Activated T-cell treated with anti-CD3 and anti-CD28 coated beads for 4 hours (primary cell): ENCODE data around the gene TOGARAM2.

Experiments used
- DNase-seq: peaks from one replicate; pipeline ENCODE4 v3.0.0-alpha.2; 2020

Gene TOGARAM2

GRCh38 chr2:29024882-29025430 lies 43.9 kb downstream of the TOGARAM2 start:
- no peak for DNase-seq

GRCh38 chr2:29025711-29026110 lies 44.6 kb downstream of the TOGARAM2 start:
- no peak for DNase-seq

GRCh38 chr2:29031046-29031445 lies 49.9 kb downstream of the TOGARAM2 start:
- DNase-seq: no peak

- DNase-seq: no peak
Observed at GRCh38 chr2:29032189-29032588, 51.1 kb downstream of the TOGARAM2 start.

GRCh38 chr2:29033172-29033571 lies 52.1 kb downstream of the TOGARAM2 start:
- DNase-seq: no peak

- DNase-seq: no peak
Observed at GRCh38 chr2:29033656-29034055, 52.6 kb downstream of the TOGARAM2 start.

GRCh38 chr2:29035016-29035745 lies 54.1 kb downstream of the TOGARAM2 start:
- DNase-seq: no peak

GRCh38 chr2:29039718-29040480 lies 58.8 kb downstream of the TOGARAM2 start:
- DNase-seq: no peak

GRCh38 chr2:29040552-29040951 lies 59.5 kb downstream of the TOGARAM2 start:
- no peak for DNase-seq

- DNase-seq: no peak
Observed at GRCh38 chr2:29041161-29041660, 60.1 kb downstream of the TOGARAM2 start.

GRCh38 chr2:29042561-29043075 lies 61.5 kb downstream of the TOGARAM2 start:
- DNase-seq: no peak

GRCh38 chr2:29044459-29044858 lies 63.4 kb downstream of the TOGARAM2 start:
- no peak for DNase-seq

GRCh38 chr2:29046321-29046720 lies 65.2 kb downstream of the TOGARAM2 start:
- no peak for DNase-seq

- DNase-seq: no peak
Observed at GRCh38 chr2:29047083-29047845, 66.2 kb downstream of the TOGARAM2 start.

- DNase-seq: no peak
Observed at GRCh38 chr2:29050591-29050990, 69.5 kb downstream of the TOGARAM2 start.

GRCh38 chr2:29051730-29052129 lies 70.6 kb downstream of the TOGARAM2 start:
- DNase-seq: no peak

- no peak for DNase-seq
Observed at GRCh38 chr2:29052807-29053206, 71.7 kb downstream of the TOGARAM2 start.

- DNase-seq: no peak
Observed at GRCh38 chr2:29053223-29053622, 72.1 kb downstream of the TOGARAM2 start.

GRCh38 chr2:29053670-29054400 lies 72.7 kb downstream of the TOGARAM2 start:
- DNase-seq: no peak

GRCh38 chr2:29054430-29054829 lies 73.3 kb downstream of the TOGARAM2 start:
- no peak for DNase-seq

GRCh38 chr2:29055601-29056000 lies 74.5 kb downstream of the TOGARAM2 start:
- no peak for DNase-seq

- no peak for DNase-seq
Observed at GRCh38 chr2:29056452-29056851, 75.4 kb downstream of the TOGARAM2 start.
